Mesenchymal stem cell (in vitro differentiated cells and primary cell): Measurements from ENCODE around the gene AQP2.

ENCODE experiments used
- DNase-seq: peaks from one replicate; pipeline ENCODE4 v3.0.0-alpha.2; 2013
- H2AFZ ChIP-seq: one replicate; pipeline ENCODE4 v1.6.1; 2013; ENCODE audit warnings: low read depth, mild to moderate bottlenecking, control low read depth, inconsistent platforms, low read length, moderate library complexity
- H2AK5ac ChIP-seq: 2 replicates; pipeline ENCODE4 v1.6.1; 2013; ENCODE audit warnings: low read length, moderate library complexity, mild to moderate bottlenecking, inconsistent platforms; ENCODE audit not compliant: severe bottlenecking
- H2BK120ac ChIP-seq: one replicate; pipeline ENCODE4 v1.6.1; 2013; ENCODE audit warnings: low read depth, mild to moderate bottlenecking, inconsistent platforms, low read length, moderate library complexity
- H2BK12ac ChIP-seq, 2 experiments: one replicate each; pipeline ENCODE4 v1.6.1; 2013; ENCODE audit warnings: inconsistent platforms in 2 of 2, low read length in 2 of 2, mild to moderate bottlenecking in 2 of 2, moderate library complexity in 2 of 2, control low read depth in 1 of 2
- H2BK15ac ChIP-seq: one replicate; pipeline ENCODE4 v1.6.1; 2013; ENCODE audit warnings: mild to moderate bottlenecking, low read depth, inconsistent platforms; ENCODE audit not compliant: poor library complexity, severe bottlenecking
- H2BK5ac ChIP-seq: 2 replicates; pipeline ENCODE4 v1.6.1; 2013; ENCODE audit warnings: low read depth, mild to moderate bottlenecking, low read length, control low read depth, inconsistent platforms; ENCODE audit not compliant: poor library complexity, severe bottlenecking
- H3K14ac ChIP-seq, 2 experiments: one replicate each; pipeline ENCODE4 v1.6.1; 2013; ENCODE audit warnings: inconsistent platforms in 2 of 2, low read length in 2 of 2, control low read depth in 1 of 2, mild to moderate bottlenecking in 1 of 2, moderate library complexity in 1 of 2
- H3K18ac ChIP-seq, 2 experiments: one replicate each; pipeline ENCODE4 v1.6.1; 2013; ENCODE audit warnings: inconsistent platforms in 2 of 2, low read length in 2 of 2, control low read depth in 1 of 2, low read depth in 1 of 2, mild to moderate bottlenecking in 1 of 2
- H3K23ac ChIP-seq, 2 experiments: one replicate each; pipeline ENCODE4 v1.6.1; 2013; ENCODE audit warnings: inconsistent platforms in 2 of 2, low read length in 2 of 2, mild to moderate bottlenecking in 2 of 2, moderate library complexity in 2 of 2, control low read depth in 1 of 2
- H3K27ac ChIP-seq: 2 replicates; pipeline ENCODE4 v1.5.1; 2013; ENCODE audit warnings: mild to moderate bottlenecking, moderate library complexity, low read length, control low read depth, inconsistent platforms; ENCODE audit not compliant: poor library complexity, severe bottlenecking
- H3K27me3 ChIP-seq, 2 experiments: 2 replicates each; pipeline versions ENCODE4 v1.6.1 to v1.7.0; 2013; ENCODE audit warnings: low read length in 2 of 2, mild to moderate bottlenecking in 2 of 2, moderate library complexity in 2 of 2, control low read depth in 1 of 2, inconsistent platforms in 1 of 2; ENCODE audit not compliant: control insufficient read depth in 1 of 2, insufficient read depth in 1 of 2
- H3K36me3 ChIP-seq, 2 experiments: 2 replicates each; pipeline versions ENCODE4 v1.6.1 to v1.7.0; 2013; ENCODE audit warnings: low read length in 2 of 2, control low read depth in 1 of 2, inconsistent platforms in 1 of 2, low read depth in 1 of 2, mild to moderate bottlenecking in 1 of 2; ENCODE audit not compliant: insufficient read depth in 2 of 2, control insufficient read depth in 1 of 2
- H3K4ac ChIP-seq, 2 experiments: one replicate each; pipeline ENCODE4 v1.6.1; 2013; ENCODE audit warnings: inconsistent platforms in 2 of 2, low read length in 2 of 2, mild to moderate bottlenecking in 2 of 2, moderate library complexity in 2 of 2, control low read depth in 1 of 2, low read depth in 1 of 2
- H3K4me1 ChIP-seq: 2 replicates; pipeline ENCODE4 v1.6.1; 2013; ENCODE audit warnings: low read depth, low read length, control low read depth; ENCODE audit not compliant: control insufficient read depth, insufficient read depth
- H3K4me2 ChIP-seq: 2 replicates; pipeline ENCODE4 v1.6.1; 2013; ENCODE audit warnings: low read length, mild to moderate bottlenecking, inconsistent platforms; ENCODE audit not compliant: poor library complexity, severe bottlenecking
- H3K4me3 ChIP-seq, 2 experiments: 2 replicates each; pipeline versions ENCODE4 v1.5.1 to v1.7.0; 2013; ENCODE audit warnings: low read length in 2 of 2, mild to moderate bottlenecking in 2 of 2, control low read depth in 1 of 2, low read depth in 1 of 2; ENCODE audit not compliant: insufficient read depth in 1 of 2
- H3K79me1 ChIP-seq: replicated peaks from 2 replicates; pipeline ENCODE4 v1.6.1; 2013; ENCODE audit warnings: mild to moderate bottlenecking, control low read depth, low read length, inconsistent platforms; ENCODE audit not compliant: poor library complexity, severe bottlenecking
- H3K9ac ChIP-seq: 2 replicates; pipeline ENCODE4 v1.7.0; 2013; ENCODE audit warnings: mild to moderate bottlenecking, low read length, moderate library complexity
- H3K9me3 ChIP-seq: 2 replicates; pipeline ENCODE4 v1.7.0; 2013; ENCODE audit warnings: mild to moderate bottlenecking, low read length; ENCODE audit not compliant: control insufficient read depth
- H4K8ac ChIP-seq: one replicate; pipeline ENCODE4 v1.6.1; 2013; ENCODE audit warnings: inconsistent platforms, mild to moderate bottlenecking, low read length, moderate library complexity
- H4K91ac ChIP-seq: one replicate; pipeline ENCODE4 v1.6.1; 2013; ENCODE audit warnings: mild to moderate bottlenecking, low read length, inconsistent platforms
- WGBS: methylation state at CpG from one replicate; pipeline ENCODE4 v1.1.7; 2013; ENCODE audit warnings: mixed read lengths; 5-methylcytosine and 5-hydroxymethylcytosine counted together

The AQP2 gene

GRCh38 chr12:50004696-50005095, 54.2 kb downstream of the AQP2 start:
- Histone ChIP-seq H3K4me2 (no peak overlapping the region), H3K36me3 (peaks cover 10 to 25% of the 10 kb centered on the region in 2 experiments), H3K9ac (no peak overlapping the region), H4K8ac (no peak overlapping the region), H3K27me3 (no peaks in the 10 kb centered on the region), H3K27ac (no peak overlapping the region), H3K9me3 (no peaks in the 10 kb centered on the region), H2AFZ (no peak overlapping the region), H3K23ac (no peak overlapping the region), H3K4me1 (peaks cover 5% of the 10 kb centered on the region), H3K14ac (no peak overlapping the region), H3K18ac (no peak overlapping the region), H3K4ac (no peak overlapping the region), H2BK12ac (no peak overlapping the region), H2BK15ac (no peak overlapping the region), H2AK5ac (no peak overlapping the region), H2BK120ac (no peak overlapping the region), H3K4me3 (no peak overlapping the region), H2BK5ac (no peak overlapping the region), H4K91ac (no peak overlapping the region), H3K79me1 (peaks cover 22% of the 10 kb centered on the region)
- DNase-seq: peak; percentile 21

GRCh38 chr12:50005175-50005574, 54.6 kb downstream of the AQP2 start:
- H3K9ac ChIP-seq: no peak overlapping the region
- no peak overlapping the region for H2AFZ ChIP-seq
- WGBS: 90% methylated on average over 3 of the region's 3 CpGs

GRCh38 chr12:50006280-50006679, 55.7 kb downstream of the AQP2 start:
- WGBS: 97% methylated on average over 5 of the region's 7 CpGs

More at GRCh38 chr12:50005175-50005574, 54.6 kb downstream of the AQP2 start:
- no peak overlapping the region for H2BK15ac ChIP-seq
- DNase-seq: no peak
- H3K9me3 ChIP-seq: no peaks in the 10 kb centered on the region
- H3K18ac ChIP-seq: no peak overlapping the region
- H3K27ac ChIP-seq: no peak overlapping the region
- peaks cover 9 to 24% of the 10 kb centered on the region in 2 experiments for H3K36me3 ChIP-seq
- H3K23ac ChIP-seq: no peak overlapping the region
- no peak overlapping the region for H4K8ac ChIP-seq
- no peak overlapping the region for H3K14ac ChIP-seq
- peaks cover 5% of the 10 kb centered on the region for H3K4me1 ChIP-seq
- H3K4me3 ChIP-seq: no peak overlapping the region
- H3K79me1 ChIP-seq: peaks cover 23% of the 10 kb centered on the region
- no peak overlapping the region for H2BK12ac ChIP-seq
- H2BK5ac ChIP-seq: no peak overlapping the region
- H3K4ac ChIP-seq: no peak overlapping the region
- H2AK5ac ChIP-seq: no peak overlapping the region
- H4K91ac ChIP-seq: no peak overlapping the region
- H3K4me2 ChIP-seq: no peak overlapping the region
- H2BK120ac ChIP-seq: no peak overlapping the region
- no peaks in the 10 kb centered on the region for H3K27me3 ChIP-seq

DNA sequence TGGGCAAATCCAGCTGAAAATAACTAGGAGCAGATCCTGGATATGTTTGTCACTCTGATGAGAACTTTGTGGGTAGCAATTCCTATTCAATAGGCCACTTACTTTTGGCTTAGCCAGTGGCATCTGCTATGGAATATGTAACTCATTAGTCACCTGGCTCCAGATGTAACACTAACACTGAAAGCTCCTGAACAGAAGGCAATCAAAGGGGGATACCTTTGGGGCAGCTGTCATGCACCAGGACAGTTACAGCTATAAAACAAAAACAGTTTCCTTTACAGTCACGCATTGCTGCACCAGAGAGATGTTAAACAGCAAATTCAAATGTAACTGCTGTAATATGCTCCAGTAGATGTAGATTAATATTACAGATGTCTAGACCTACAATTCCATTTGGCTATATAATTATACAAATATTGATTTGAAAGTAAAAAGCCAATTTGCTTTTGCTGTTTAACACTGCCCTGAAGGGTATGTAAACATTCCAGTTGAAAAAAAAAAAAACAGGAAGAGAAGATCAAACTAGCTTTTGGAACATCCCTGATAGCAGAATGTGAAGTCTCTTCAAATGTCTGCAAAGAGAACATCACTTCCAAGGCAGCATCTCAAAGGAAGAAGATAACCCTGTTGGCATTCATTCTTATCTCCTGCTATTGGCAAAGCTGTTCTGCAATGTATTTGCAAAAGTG, 56.4 kb downstream of the AQP2 start:
- Histone ChIP-seq H3K9ac (no peak overlapping the region), H3K4me2 (no peak overlapping the region)
- WGBS: no CpG with 5 or more reads among the region's 1 CpG

More at GRCh38 chr12:50006280-50006679, 55.7 kb downstream of the AQP2 start:
- Histone ChIP-seq H3K27ac (peak overlapping the region; percentile 37), H3K4me1 (peaks cover 6% of the 10 kb centered on the region), H3K9ac (no peak overlapping the region), H3K9me3 (no peaks in the 10 kb centered on the region), H3K4me3 (no peak overlapping the region), H4K8ac (no peak overlapping the region), H3K36me3 (peaks cover 9 to 13% of the 10 kb centered on the region in 2 experiments), H3K79me1 (peaks cover 25% of the 10 kb centered on the region), H2BK120ac (no peak overlapping the region), H3K18ac (no peak overlapping the region), H3K23ac (no peak overlapping the region), H2AFZ (no peak overlapping the region), H3K27me3 (no peaks in the 10 kb centered on the region), H3K4ac (no peak overlapping the region), H3K4me2 (no peak overlapping the region), H2BK5ac (no peak overlapping the region), H2BK12ac (peak overlapping the region in 1 of 2 experiments; percentile 1), H2AK5ac (peak overlapping the region; percentile 88), H3K14ac (no peak overlapping the region), H4K91ac (no peak overlapping the region), H2BK15ac (no peak overlapping the region)
- DNase-seq: no peak

More for the DNA sequence above, 56.4 kb downstream of the AQP2 start:
- Histone ChIP-seq H2AFZ (no peak overlapping the region), H3K4me3 (no peak overlapping the region), H3K36me3 (peaks cover 6 to 8% of the 10 kb centered on the region in 2 experiments), H3K4ac (no peak overlapping the region), H4K8ac (no peak overlapping the region), H2BK120ac (no peak overlapping the region), H3K27me3 (no peaks in the 10 kb centered on the region), H3K23ac (no peak overlapping the region), H2BK15ac (no peak overlapping the region), H3K27ac (peak overlapping the region; percentile 37), H2BK12ac (no peak overlapping the region), H3K18ac (no peak overlapping the region), H3K9me3 (no peaks in the 10 kb centered on the region), H4K91ac (no peak overlapping the region), H3K4me1 (peaks cover 6% of the 10 kb centered on the region), H2AK5ac (no peak overlapping the region), H3K14ac (no peak overlapping the region), H3K79me1 (peaks cover 25% of the 10 kb centered on the region), H2BK5ac (no peak overlapping the region)
- peak; percentile 33 for DNase-seq
